ENCODE measurements around the gene SBF2.

DNA sequence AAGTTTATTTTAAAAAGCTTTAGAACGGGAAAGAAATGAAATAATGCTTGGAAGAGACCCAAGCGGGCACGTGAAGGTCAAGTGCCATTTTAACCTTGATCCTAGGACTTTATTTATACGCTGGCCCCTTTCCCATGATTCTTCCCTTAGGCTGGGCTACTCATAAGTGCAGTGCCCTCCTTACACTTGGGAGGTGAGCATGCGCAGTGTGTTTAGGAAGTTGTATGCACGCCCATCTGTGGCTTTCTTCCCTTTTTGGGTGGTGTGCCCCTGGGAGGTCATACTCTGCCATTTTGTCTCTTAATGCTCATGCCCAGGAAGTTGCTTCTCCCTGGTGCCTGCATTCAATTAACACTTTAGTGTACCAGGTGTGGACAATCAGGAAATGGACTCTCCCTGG lies 390.4 kb downstream of the SBF2 start:
- TF ChIP-seq POLR2A (IDR thresholded peaks at IDR 0.05; ENCODE audit: insufficient read depth in 1 of 2, low read depth in 2 of 2, low read length in 2 of 2), result no peak
- TF ChIP-seq ZNF484 (CRISPR knock-in tag; IDR thresholded peaks at IDR 0.05; ENCODE audit: borderline replicate concordance, low read depth), result no peak
- TF ChIP-seq EED (CRISPR knock-in tag; IDR thresholded peaks at IDR 0.05), result no peak
- TF ChIP-seq, protein P1, sequence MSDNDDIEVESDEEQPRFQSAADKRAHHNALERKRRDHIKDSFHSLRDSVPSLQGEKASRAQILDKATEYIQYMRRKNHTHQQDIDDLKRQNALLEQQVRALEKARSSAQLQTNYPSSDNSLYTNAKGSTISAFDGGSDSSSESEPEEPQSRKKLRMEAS (IDR thresholded peaks at IDR 0.05), result no peak
- no peak for TF ChIP-seq ZNF24 (IDR thresholded peaks at IDR 0.05)
- no peak for TF ChIP-seq SMAD1 (CRISPR knock-in tag; IDR thresholded peaks at IDR 0.05; ENCODE audit: borderline replicate concordance, low read depth)
